WTC11 (cell line): ENCODE measurements around the gene DNMT3A. TPM values are rescaled to one million over a fixed set of nuclear protein-coding genes. Genes with fewer than 3 reads are reported as not detected.
A peak's percentile ranks its signal among the peaks of the same experiment; 100 is the strongest.

Source experiments
- ELF4 ChIP-seq: sonication (generic); formaldehyde crosslinking; IDR thresholded peaks from 2 replicates; pipeline ENCODE4 v1.8.1; 2022; ENCODE audit warnings: low read depth, mild to moderate bottlenecking, moderate library complexity, missing genetic modification reagents
- ETV6 ChIP-seq: sonication (generic); formaldehyde crosslinking; IDR thresholded peaks from 2 replicates; pipeline ENCODE4 v1.8.1; 2022; ENCODE audit warnings: mild to moderate bottlenecking, missing genetic modification reagents
- GABPB1 ChIP-seq: sonication (generic); formaldehyde crosslinking; IDR thresholded peaks from 2 replicates; pipeline ENCODE4 v1.8.1; 2023; ENCODE audit warnings: mild to moderate bottlenecking, missing genetic modification reagents
- JUN ChIP-seq: sonication (generic); formaldehyde crosslinking; IDR thresholded peaks from 2 replicates; pipeline ENCODE4 v1.8.0; 2023; ENCODE audit warnings: mild to moderate bottlenecking, missing genetic modification reagents
- MXD4 ChIP-seq: fragments of 250-450 bp; sonication (Bioruptor Pico); IDR thresholded peaks from 2 replicates; pipeline ENCODE4 v1.8.0; 2021; ENCODE audit warnings: mild to moderate bottlenecking, moderate library complexity, borderline replicate concordance
- MYBL2 ChIP-seq: sonication (generic); formaldehyde crosslinking; IDR thresholded peaks from 2 replicates; pipeline ENCODE4 v1.8.1; 2023; ENCODE audit warnings: mild to moderate bottlenecking, moderate library complexity, missing genetic modification reagents
- NFE2L1 ChIP-seq: sonication (generic); formaldehyde crosslinking; IDR thresholded peaks from 2 replicates; pipeline ENCODE4 v1.8.1; 2023; ENCODE audit warnings: missing genetic modification reagents
- PRRX2 ChIP-seq: fragments of 250-450 bp; sonication (Bioruptor Pico); IDR thresholded peaks from 2 replicates; pipeline ENCODE4 v1.8.0; 2021; ENCODE audit warnings: mild to moderate bottlenecking
- TEAD1 ChIP-seq: sonication (generic); formaldehyde crosslinking; IDR thresholded peaks from 2 replicates; pipeline ENCODE4 v1.8.0; 2022; ENCODE audit warnings: mild to moderate bottlenecking, missing genetic modification reagents
- ZNF219 ChIP-seq: sonication (generic); formaldehyde crosslinking; IDR thresholded peaks from 2 replicates; pipeline ENCODE4 v1.8.0; 2023; ENCODE audit warnings: missing genetic modification reagents, mild to moderate bottlenecking, borderline replicate concordance
- ZNF232 ChIP-seq: sonication (generic); formaldehyde crosslinking; IDR thresholded peaks from 2 replicates; pipeline ENCODE4 v1.8.0; 2022; ENCODE audit warnings: mild to moderate bottlenecking, missing genetic modification reagents
- ZNF317 ChIP-seq: sonication (generic); formaldehyde crosslinking; IDR thresholded peaks from 2 replicates; pipeline ENCODE4 v1.8.1; 2023; ENCODE audit warnings: low read depth, mild to moderate bottlenecking, moderate library complexity, missing genetic modification reagents, borderline replicate concordance
- ZNF423 ChIP-seq: fragments of 250-450 bp; sonication (Bioruptor Pico); IDR thresholded peaks from 2 replicates; pipeline ENCODE4 v2.1.2; 2022; ENCODE audit warnings: mild to moderate bottlenecking, moderate library complexity
- total RNA-seq: library from RNA; stranded (reverse); gene quantifications from 3 replicates; pipeline ENCODE4 v1.2.3, GENCODE V29; 2021
- TF ChIP-seq, protein P1 (sequence below): sonication (generic); formaldehyde crosslinking; IDR thresholded peaks from 2 replicates; pipeline ENCODE4 v1.8.1; 2023; ENCODE audit warnings: mild to moderate bottlenecking, missing genetic modification reagents
- TF ChIP-seq, protein P2 (sequence below): sonication (generic); formaldehyde crosslinking; IDR thresholded peaks from 2 replicates; pipeline ENCODE4 v1.8.0; 2022; ENCODE audit warnings: mild to moderate bottlenecking, missing genetic modification reagents
- TF ChIP-seq, protein P3 (sequence below): fragments of 250-450 bp; sonication (Bioruptor Pico); IDR thresholded peaks from 2 replicates; pipeline ENCODE4 v2.1.2; 2022; ENCODE audit warnings: mild to moderate bottlenecking, moderate library complexity
- TF ChIP-seq, protein P4 (sequence below): sonication (generic); formaldehyde crosslinking; IDR thresholded peaks from 2 replicates; pipeline ENCODE4 v1.8.1; 2022; ENCODE audit warnings: mild to moderate bottlenecking, moderate library complexity, missing genetic modification reagents
- TF ChIP-seq, protein P5 (sequence below): sonication (generic); formaldehyde crosslinking; IDR thresholded peaks from 2 replicates; pipeline ENCODE4 v1.8.0; 2022; ENCODE audit warnings: mild to moderate bottlenecking, missing genetic modification reagents
- TF ChIP-seq, protein P6 (sequence below): sonication (generic); formaldehyde crosslinking; IDR thresholded peaks from 2 replicates; pipeline ENCODE4 v1.8.0; 2023; ENCODE audit warnings: mild to moderate bottlenecking, missing genetic modification reagents
- TF ChIP-seq, protein P7 (sequence below): sonication (generic); formaldehyde crosslinking; IDR thresholded peaks from 2 replicates; pipeline ENCODE4 v1.8.0; 2022; ENCODE audit warnings: mild to moderate bottlenecking, missing genetic modification reagents
- TF ChIP-seq, protein P8 (sequence below): sonication (generic); formaldehyde crosslinking; conservative IDR thresholded peaks from 2 replicates; pipeline ENCODE4 v1.8.1; 2023; ENCODE audit warnings: mild to moderate bottlenecking, low read depth, missing genetic modification reagents, moderate library complexity
- TF ChIP-seq, protein P9 (sequence below): sonication (generic); formaldehyde crosslinking; IDR thresholded peaks from 2 replicates; pipeline ENCODE4 v1.8.1; 2022; ENCODE audit warnings: low read depth, missing genetic modification reagents, borderline replicate concordance

The DNMT3A gene
- total RNA-seq, 1 experiment from 2014 or later, result 154 TPM

DNA sequence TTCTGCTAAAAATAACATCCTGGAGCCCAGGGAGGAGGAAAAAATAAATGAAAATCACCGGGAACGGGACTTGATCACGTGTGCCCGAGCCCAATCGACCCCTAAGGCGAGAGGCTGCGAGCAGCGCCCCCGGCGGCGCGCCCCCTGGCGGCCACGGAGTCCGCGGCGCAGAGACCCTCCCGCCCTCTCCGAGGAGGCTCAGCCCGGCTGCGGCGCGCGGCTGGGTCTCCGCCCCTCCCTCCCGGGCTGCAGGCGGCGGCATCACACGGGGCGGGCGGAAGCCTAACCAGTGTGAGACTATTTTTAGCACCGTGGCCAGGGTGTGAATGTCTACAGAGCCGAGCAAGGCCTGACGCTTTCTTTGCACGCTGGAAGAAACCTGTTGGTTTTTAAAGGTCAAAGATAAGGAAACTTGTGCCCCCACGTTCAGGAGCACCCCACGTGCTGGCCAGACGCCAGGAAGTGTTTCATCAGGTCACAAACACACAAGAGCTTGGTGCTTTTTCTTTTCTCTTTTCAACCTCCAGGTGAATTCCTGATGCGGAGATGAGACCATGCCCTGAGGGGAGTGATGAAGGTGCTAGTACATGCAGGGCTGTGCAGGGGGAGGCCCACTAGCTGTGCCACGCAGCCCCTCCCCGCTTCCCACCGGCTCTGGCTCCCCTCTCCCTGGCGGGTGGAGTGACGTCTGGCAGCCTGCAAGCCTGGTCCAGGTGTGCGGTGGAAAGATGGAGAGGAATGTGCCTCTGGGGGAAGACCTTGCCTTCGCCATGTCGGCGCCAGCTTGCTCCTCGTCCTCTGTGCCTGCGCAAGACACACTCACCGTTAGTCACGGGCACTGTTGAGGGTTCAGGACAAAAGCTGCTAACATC, 35.3 kb upstream of the DNMT3A start (continued):
- no peak for TF ChIP-seq ZNF317
- TF ChIP-seq GABPB1 (CRISPR knock-in tag), result peak; percentile 67
- TF ChIP-seq, protein P1, sequence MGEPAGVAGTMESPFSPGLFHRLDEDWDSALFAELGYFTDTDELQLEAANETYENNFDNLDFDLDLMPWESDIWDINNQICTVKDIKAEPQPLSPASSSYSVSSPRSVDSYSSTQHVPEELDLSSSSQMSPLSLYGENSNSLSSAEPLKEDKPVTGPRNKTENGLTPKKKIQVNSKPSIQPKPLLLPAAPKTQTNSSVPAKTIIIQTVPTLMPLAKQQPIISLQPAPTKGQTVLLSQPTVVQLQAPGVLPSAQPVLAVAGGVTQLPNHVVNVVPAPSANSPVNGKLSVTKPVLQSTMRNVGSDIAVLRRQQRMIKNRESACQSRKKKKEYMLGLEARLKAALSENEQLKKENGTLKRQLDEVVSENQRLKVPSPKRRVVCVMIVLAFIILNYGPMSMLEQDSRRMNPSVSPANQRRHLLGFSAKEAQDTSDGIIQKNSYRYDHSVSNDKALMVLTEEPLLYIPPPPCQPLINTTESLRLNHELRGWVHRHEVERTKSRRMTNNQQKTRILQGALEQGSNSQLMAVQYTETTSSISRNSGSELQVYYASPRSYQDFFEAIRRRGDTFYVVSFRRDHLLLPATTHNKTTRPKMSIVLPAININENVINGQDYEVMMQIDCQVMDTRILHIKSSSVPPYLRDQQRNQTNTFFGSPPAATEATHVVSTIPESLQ (CRISPR knock-in tag), result no peak
- TF ChIP-seq, protein P2, sequence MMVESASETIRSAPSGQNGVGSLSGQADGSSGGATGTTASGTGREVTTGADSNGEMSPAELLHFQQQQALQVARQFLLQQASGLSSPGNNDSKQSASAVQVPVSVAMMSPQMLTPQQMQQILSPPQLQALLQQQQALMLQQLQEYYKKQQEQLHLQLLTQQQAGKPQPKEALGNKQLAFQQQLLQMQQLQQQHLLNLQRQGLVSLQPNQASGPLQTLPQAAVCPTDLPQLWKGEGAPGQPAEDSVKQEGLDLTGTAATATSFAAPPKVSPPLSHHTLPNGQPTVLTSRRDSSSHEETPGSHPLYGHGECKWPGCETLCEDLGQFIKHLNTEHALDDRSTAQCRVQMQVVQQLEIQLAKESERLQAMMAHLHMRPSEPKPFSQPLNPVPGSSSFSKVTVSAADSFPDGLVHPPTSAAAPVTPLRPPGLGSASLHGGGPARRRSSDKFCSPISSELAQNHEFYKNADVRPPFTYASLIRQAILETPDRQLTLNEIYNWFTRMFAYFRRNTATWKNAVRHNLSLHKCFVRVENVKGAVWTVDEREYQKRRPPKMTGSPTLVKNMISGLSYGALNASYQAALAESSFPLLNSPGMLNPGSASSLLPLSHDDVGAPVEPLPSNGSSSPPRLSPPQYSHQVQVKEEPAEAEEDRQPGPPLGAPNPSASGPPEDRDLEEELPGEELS (CRISPR knock-in tag), result no peak
- TF ChIP-seq, protein P3, sequence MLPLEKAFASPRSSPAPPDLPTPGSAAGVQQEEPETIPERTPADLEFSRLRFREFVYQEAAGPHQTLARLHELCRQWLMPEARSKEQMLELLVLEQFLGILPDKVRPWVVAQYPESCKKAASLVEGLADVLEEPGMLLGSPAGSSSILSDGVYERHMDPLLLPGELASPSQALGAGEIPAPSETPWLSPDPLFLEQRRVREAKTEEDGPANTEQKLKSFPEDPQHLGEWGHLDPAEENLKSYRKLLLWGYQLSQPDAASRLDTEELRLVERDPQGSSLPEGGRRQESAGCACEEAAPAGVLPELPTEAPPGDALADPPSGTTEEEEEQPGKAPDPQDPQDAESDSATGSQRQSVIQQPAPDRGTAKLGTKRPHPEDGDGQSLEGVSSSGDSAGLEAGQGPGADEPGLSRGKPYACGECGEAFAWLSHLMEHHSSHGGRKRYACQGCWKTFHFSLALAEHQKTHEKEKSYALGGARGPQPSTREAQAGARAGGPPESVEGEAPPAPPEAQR, result no peak
- TF ChIP-seq MXD4 (CRISPR knock-in tag), result no peak
- peak; percentile 23; the same call in 1 of the 2 replicates for TF ChIP-seq ETV6
- 0 out of 2 replicates have a peak, but pooled peaks have one; percentile 63 for TF ChIP-seq TEAD1 (CRISPR knock-in tag)
- TF ChIP-seq, protein P4, sequence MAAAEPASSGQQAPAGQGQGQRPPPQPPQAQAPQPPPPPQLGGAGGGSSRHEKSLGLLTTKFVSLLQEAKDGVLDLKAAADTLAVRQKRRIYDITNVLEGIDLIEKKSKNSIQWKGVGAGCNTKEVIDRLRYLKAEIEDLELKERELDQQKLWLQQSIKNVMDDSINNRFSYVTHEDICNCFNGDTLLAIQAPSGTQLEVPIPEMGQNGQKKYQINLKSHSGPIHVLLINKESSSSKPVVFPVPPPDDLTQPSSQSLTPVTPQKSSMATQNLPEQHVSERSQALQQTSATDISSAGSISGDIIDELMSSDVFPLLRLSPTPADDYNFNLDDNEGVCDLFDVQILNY (CRISPR knock-in tag), result peak; percentile 95
- peak; percentile 89 for TF ChIP-seq ZNF232 (CRISPR knock-in tag)
- TF ChIP-seq, protein P5, sequence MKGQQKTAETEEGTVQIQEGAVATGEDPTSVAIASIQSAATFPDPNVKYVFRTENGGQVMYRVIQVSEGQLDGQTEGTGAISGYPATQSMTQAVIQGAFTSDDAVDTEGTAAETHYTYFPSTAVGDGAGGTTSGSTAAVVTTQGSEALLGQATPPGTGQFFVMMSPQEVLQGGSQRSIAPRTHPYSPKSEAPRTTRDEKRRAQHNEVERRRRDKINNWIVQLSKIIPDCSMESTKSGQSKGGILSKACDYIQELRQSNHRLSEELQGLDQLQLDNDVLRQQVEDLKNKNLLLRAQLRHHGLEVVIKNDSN, result peak; percentile 87
- TF ChIP-seq, protein P6, sequence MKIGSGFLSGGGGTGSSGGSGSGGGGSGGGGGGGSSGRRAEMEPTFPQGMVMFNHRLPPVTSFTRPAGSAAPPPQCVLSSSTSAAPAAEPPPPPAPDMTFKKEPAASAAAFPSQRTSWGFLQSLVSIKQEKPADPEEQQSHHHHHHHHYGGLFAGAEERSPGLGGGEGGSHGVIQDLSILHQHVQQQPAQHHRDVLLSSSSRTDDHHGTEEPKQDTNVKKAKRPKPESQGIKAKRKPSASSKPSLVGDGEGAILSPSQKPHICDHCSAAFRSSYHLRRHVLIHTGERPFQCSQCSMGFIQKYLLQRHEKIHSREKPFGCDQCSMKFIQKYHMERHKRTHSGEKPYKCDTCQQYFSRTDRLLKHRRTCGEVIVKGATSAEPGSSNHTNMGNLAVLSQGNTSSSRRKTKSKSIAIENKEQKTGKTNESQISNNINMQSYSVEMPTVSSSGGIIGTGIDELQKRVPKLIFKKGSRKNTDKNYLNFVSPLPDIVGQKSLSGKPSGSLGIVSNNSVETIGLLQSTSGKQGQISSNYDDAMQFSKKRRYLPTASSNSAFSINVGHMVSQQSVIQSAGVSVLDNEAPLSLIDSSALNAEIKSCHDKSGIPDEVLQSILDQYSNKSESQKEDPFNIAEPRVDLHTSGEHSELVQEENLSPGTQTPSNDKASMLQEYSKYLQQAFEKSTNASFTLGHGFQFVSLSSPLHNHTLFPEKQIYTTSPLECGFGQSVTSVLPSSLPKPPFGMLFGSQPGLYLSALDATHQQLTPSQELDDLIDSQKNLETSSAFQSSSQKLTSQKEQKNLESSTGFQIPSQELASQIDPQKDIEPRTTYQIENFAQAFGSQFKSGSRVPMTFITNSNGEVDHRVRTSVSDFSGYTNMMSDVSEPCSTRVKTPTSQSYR (CRISPR knock-in tag), result no peak
- 0 out of 2 replicates have a peak, but pooled peaks have one; percentile 9 for TF ChIP-seq ZNF423 (CRISPR knock-in tag)
- no peak for TF ChIP-seq JUN
- TF ChIP-seq, protein P7, sequence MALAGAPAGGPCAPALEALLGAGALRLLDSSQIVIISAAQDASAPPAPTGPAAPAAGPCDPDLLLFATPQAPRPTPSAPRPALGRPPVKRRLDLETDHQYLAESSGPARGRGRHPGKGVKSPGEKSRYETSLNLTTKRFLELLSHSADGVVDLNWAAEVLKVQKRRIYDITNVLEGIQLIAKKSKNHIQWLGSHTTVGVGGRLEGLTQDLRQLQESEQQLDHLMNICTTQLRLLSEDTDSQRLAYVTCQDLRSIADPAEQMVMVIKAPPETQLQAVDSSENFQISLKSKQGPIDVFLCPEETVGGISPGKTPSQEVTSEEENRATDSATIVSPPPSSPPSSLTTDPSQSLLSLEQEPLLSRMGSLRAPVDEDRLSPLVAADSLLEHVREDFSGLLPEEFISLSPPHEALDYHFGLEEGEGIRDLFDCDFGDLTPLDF, result no peak
- TF ChIP-seq, protein P8, sequence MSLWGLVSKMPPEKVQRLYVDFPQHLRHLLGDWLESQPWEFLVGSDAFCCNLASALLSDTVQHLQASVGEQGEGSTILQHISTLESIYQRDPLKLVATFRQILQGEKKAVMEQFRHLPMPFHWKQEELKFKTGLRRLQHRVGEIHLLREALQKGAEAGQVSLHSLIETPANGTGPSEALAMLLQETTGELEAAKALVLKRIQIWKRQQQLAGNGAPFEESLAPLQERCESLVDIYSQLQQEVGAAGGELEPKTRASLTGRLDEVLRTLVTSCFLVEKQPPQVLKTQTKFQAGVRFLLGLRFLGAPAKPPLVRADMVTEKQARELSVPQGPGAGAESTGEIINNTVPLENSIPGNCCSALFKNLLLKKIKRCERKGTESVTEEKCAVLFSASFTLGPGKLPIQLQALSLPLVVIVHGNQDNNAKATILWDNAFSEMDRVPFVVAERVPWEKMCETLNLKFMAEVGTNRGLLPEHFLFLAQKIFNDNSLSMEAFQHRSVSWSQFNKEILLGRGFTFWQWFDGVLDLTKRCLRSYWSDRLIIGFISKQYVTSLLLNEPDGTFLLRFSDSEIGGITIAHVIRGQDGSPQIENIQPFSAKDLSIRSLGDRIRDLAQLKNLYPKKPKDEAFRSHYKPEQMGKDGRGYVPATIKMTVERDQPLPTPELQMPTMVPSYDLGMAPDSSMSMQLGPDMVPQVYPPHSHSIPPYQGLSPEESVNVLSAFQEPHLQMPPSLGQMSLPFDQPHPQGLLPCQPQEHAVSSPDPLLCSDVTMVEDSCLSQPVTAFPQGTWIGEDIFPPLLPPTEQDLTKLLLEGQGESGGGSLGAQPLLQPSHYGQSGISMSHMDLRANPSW (CRISPR knock-in tag), result no peak
- TF ChIP-seq PRRX2 (CRISPR knock-in tag), result no peak
- TF ChIP-seq ELF4 (CRISPR knock-in tag), result no peak
- TF ChIP-seq ZNF219, result no peak
- TF ChIP-seq, protein P9, sequence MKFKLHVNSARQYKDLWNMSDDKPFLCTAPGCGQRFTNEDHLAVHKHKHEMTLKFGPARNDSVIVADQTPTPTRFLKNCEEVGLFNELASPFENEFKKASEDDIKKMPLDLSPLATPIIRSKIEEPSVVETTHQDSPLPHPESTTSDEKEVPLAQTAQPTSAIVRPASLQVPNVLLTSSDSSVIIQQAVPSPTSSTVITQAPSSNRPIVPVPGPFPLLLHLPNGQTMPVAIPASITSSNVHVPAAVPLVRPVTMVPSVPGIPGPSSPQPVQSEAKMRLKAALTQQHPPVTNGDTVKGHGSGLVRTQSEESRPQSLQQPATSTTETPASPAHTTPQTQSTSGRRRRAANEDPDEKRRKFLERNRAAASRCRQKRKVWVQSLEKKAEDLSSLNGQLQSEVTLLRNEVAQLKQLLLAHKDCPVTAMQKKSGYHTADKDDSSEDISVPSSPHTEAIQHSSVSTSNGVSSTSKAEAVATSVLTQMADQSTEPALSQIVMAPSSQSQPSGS, result no peak
- TF ChIP-seq MYBL2, result 0 out of 2 replicates have a peak, but pooled peaks have one; percentile 61
- no peak for TF ChIP-seq NFE2L1 (CRISPR knock-in tag)
